SK-N-SH treated with all-trans-retinoic acid at 6 μM for 48 hours (cell line): Measurements from ENCODE around the gene ZPR1.
"Not testable (repeated sequence)": the region's sequence is repeated elsewhere in the genome, so short reads cannot be mapped to it uniquely, and the experiment has no call there.

Source experiments
- ATAC-seq: fragments of 200-7000 bp; cut with Tn5 transposase; 3 replicates; pipeline ENCODE4 v1.9.1; 2020; ENCODE audit warnings: mild to moderate bottlenecking, moderate library complexity
- ARNTL ChIP-seq: fragments of 450-650 bp; formaldehyde crosslinking; IDR thresholded peaks from 2 replicates; pipeline ENCODE4 v1.5.0; 2020; ENCODE audit warnings: low read depth, mild to moderate bottlenecking, moderate library complexity, borderline replicate concordance
- BACH2 ChIP-seq: fragments of 250-450 bp; sonication (Bioruptor Pico); IDR thresholded peaks from 2 replicates; pipeline ENCODE4 v1.9.0; 2021; ENCODE audit warnings: mild to moderate bottlenecking, borderline replicate concordance
- CSDC2 ChIP-seq: fragments of 250-450 bp; sonication (Bioruptor Pico); IDR thresholded peaks from 2 replicates; pipeline ENCODE4 v1.5.0; 2020; ENCODE audit warnings: mild to moderate bottlenecking, moderate library complexity
- ESRRG ChIP-seq: fragments of 250-450 bp; sonication (Bioruptor Pico); IDR thresholded peaks from 2 replicates; pipeline ENCODE4 v1.6.1; 2021; ENCODE audit warnings: mild to moderate bottlenecking
- GLIS3 ChIP-seq: fragments of 250-450 bp; sonication (Bioruptor Pico); IDR thresholded peaks from 2 replicates; pipeline ENCODE4 v1.5.0; 2020; ENCODE audit warnings: mild to moderate bottlenecking, moderate library complexity
- ISL1 ChIP-seq: fragments of 250-450 bp; sonication (Bioruptor Pico); IDR thresholded peaks from 2 replicates; pipeline ENCODE4 v2.1.2; 2022; ENCODE audit warnings: mild to moderate bottlenecking, moderate library complexity
- OSR1 ChIP-seq: fragments of 250-450 bp; sonication (Bioruptor Pico); IDR thresholded peaks from 2 replicates; pipeline ENCODE4 v1.8.0; 2022; ENCODE audit warnings: moderate library complexity, mild to moderate bottlenecking, inconsistent platforms
- POU6F1 ChIP-seq: fragments of 250-450 bp; sonication (Bioruptor Pico); IDR thresholded peaks from 2 replicates; pipeline ENCODE4 v1.8.0; 2021; ENCODE audit warnings: low read depth, mild to moderate bottlenecking, moderate library complexity, borderline replicate concordance
- PPARA ChIP-seq: fragments of 250-450 bp; sonication (Bioruptor Pico); IDR thresholded peaks from 2 replicates; pipeline ENCODE4 v1.5.0; 2020; ENCODE audit warnings: mild to moderate bottlenecking, borderline replicate concordance
- RARB ChIP-seq: fragments of 250-450 bp; sonication (Bioruptor Pico); IDR thresholded peaks from 2 replicates; pipeline ENCODE4 v1.8.0; 2021; ENCODE audit warnings: mild to moderate bottlenecking, moderate library complexity
- SNAI2 ChIP-seq: fragments of 250-450 bp; sonication (Bioruptor Pico); IDR thresholded peaks from 2 replicates; pipeline ENCODE4 v1.5.0; 2020; ENCODE audit warnings: mild to moderate bottlenecking, moderate library complexity
- TSHZ2 ChIP-seq: fragments of 250-450 bp; sonication (Bioruptor Pico); IDR thresholded peaks from 2 replicates; pipeline ENCODE4 v1.5.0; 2020; ENCODE audit warnings: mild to moderate bottlenecking, moderate library complexity
- ZC3H10 ChIP-seq: fragments of 250-450 bp; sonication (Bioruptor Pico); IDR thresholded peaks from 2 replicates; pipeline ENCODE4 v1.5.1; 2021; ENCODE audit warnings: mild to moderate bottlenecking, moderate library complexity
- ZFP3 ChIP-seq: fragments of 250-450 bp; sonication (Bioruptor Pico); IDR thresholded peaks from 2 replicates; pipeline ENCODE4 v1.5.0; 2020; ENCODE audit warnings: mild to moderate bottlenecking, moderate library complexity
- ZNF8 ChIP-seq: fragments of 450-650 bp; formaldehyde crosslinking; IDR thresholded peaks from 2 replicates; pipeline ENCODE4 v1.5.0; 2020; ENCODE audit warnings: mild to moderate bottlenecking, moderate library complexity
- TF ChIP-seq, protein P1 (sequence below): fragments of 250-450 bp; sonication (Bioruptor Pico); IDR thresholded peaks from 2 replicates; pipeline ENCODE4 v1.8.0; 2020; ENCODE audit warnings: mild to moderate bottlenecking, moderate library complexity, borderline replicate concordance

Gene ZPR1

DNA sequence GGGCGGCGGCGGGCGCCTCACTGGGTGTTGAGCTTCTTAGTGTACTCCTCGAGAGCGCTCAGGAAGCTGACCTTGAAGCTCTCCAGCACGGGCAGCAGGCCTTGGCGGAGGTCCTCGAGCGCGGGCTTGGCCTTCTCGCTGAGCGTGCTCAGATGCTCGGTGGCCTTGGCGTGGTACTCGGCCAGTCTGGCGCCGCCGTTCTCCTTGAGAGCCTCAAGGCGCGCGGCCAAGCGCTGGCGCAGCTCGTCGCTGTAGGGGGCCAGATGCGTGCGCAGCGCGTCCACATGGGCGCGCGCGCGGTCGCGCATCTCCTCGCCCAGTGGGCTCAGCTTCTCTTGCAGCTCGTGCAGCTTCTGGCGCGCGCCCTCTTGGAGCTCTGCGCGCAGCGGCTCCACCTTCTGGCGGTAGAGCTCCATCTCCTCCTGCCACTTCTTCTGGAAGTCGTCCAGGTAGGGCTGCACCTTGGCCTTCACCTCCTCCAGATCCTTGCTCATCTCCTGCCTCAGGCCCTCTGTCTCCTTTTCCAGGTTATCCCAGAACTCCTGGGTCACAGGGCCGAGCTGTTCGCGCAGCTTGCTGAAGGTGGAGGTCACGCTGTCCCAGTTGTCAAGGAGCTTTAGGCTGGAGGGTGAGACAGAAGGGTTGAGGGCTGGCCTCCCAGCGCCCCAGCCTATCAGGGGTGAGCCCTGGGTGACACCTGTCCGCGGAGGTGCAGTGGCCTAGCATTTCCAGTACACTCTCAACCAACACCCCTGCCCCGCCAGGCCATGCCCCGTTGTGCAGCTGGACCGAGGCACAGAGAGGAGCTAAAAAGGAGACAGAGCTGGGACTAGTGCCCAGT, 48.2 kb upstream of the ZPR1 start:
- ATAC-seq: peak; percentile 92
- TF ChIP-seq SNAI2 (CRISPR knock-in tag) (no peak), ZFP3 (no peak), ISL1 (CRISPR knock-in tag) (no peak), OSR1 (CRISPR knock-in tag) (no peak), TSHZ2 (CRISPR knock-in tag) (no peak), ESRRG (CRISPR knock-in tag) (no peak), ZC3H10 (CRISPR knock-in tag) (no peak)
- TF ChIP-seq, protein P1, sequence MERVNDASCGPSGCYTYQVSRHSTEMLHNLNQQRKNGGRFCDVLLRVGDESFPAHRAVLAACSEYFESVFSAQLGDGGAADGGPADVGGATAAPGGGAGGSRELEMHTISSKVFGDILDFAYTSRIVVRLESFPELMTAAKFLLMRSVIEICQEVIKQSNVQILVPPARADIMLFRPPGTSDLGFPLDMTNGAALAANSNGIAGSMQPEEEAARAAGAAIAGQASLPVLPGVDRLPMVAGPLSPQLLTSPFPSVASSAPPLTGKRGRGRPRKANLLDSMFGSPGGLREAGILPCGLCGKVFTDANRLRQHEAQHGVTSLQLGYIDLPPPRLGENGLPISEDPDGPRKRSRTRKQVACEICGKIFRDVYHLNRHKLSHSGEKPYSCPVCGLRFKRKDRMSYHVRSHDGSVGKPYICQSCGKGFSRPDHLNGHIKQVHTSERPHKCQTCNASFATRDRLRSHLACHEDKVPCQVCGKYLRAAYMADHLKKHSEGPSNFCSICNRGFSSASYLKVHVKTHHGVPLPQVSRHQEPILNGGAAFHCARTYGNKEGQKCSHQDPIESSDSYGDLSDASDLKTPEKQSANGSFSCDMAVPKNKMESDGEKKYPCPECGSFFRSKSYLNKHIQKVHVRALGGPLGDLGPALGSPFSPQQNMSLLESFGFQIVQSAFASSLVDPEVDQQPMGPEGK: no peak

DNA sequence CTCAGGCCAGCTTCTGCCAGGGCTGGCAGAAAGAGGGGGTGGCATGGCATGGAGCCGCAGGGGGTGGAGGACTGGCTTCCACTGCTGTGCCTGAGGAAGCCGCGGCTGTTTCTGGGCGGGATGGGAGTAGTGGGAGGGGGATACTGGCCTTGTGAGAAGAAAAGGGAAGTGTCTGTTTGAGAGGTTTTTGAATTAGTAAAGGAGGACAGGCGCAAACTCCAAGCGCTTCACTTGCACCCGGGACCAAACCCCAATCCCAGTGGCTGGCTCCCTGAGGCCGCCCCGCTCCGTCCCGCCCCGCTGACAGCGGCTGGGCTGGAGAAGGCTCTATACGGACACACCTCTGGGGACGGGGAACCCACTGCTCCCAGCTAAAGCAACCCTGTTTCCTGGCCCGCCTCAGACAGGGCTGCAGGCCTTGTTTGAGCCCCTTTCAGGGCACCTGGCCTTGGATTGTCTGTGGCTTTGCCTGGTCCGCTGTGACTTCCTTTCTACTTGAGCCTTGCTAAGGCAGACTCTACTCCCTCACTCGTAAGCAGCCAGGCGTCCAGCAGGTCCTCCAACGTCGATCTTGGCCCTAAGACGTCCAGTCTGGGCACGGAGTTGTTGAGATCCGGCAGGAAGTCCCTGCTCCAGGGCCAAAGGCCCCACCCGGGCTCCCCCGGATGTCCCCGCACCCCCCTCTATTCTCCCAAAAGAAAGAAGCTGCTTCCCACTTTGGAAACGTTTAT, 47.4 kb upstream of the ZPR1 start:
- no peak for ATAC-seq
- no peak for TF ChIP-seq BACH2 (CRISPR knock-in tag)
- TF ChIP-seq SNAI2 (CRISPR knock-in tag): no peak
- TF ChIP-seq POU6F1 (CRISPR knock-in tag): no peak
- TF ChIP-seq ARNTL (CRISPR knock-in tag): no peak
- no peak for TF ChIP-seq ISL1 (CRISPR knock-in tag)
- no peak for TF ChIP-seq TSHZ2 (CRISPR knock-in tag)
- no peak for TF ChIP-seq GLIS3 (CRISPR knock-in tag)
- TF ChIP-seq OSR1 (CRISPR knock-in tag): no peak
- no peak for TF ChIP-seq CSDC2 (CRISPR knock-in tag)
- TF ChIP-seq ESRRG (CRISPR knock-in tag): no peak
- TF ChIP-seq PPARA (CRISPR knock-in tag): no peak
- no peak for TF ChIP-seq ZFP3

- not testable (repeated sequence) for ATAC-seq
Observed at GRCh38 chr11:116834535-116835041, 46.8 kb upstream of the ZPR1 start.

DNA sequence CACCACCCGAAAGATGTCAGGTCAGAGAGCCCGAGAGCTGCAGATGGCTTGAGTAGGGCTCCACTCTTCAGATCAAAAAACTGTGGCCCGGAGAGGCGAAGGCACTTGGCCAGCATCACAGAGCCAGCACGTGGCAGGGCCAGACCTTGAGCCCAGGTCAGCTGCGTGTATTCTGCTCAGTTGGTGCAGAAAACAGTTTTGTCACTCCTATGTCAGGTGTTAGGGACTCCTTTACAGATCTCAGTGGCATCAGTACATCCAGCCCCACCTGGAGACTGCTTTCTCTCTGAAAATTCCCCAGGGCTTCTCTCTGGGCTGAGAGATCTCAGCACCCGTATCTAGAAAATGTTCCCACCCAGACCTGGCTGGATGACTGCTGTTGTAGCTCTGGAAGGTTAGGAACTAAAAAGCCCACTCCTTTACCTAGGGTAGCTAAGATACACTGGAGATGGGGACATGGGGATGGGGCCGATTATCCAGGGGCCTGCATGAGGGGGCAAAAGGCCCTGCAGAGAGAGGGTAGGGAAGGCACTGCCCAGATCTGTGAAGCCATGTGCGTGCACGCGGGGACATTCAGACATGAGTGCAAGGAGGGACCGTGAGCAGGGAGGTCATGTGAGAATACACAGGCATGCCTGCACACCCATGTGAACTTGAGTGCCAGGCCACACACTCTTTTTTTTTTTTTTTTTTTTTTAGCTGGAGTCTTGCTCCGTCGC, 46.2 kb upstream of the ZPR1 start:
- no peak for TF ChIP-seq RARB (CRISPR knock-in tag)
- no peak for TF ChIP-seq GLIS3 (CRISPR knock-in tag)
- TF ChIP-seq ZNF8 (CRISPR knock-in tag): no peak
- TF ChIP-seq TSHZ2 (CRISPR knock-in tag): no peak
- no peak for ATAC-seq
